HEK293 (cell line): Measurements from ENCODE around the gene SPG11.

Experiments
- CTCF ChIA-PET: fragments of 350-600 bp; formaldehyde crosslinking; extraction: SDS; loops from one replicate; lab custom pipeline; 2021; ENCODE audit warnings: antibody characterized with exemption; lab: Yijun Ruan, JAX
- POLR2A ChIA-PET: fragments of 300-600 bp; formaldehyde crosslinking; extraction: SDS; loops from one replicate; lab custom pipeline; 2020; ENCODE audit warnings: antibody characterized with exemption, inconsistent platforms; lab: Yijun Ruan, JAX
- H3K27ac ChIP-seq: fragments of 200-500 bp; sonication (Bioruptor generic); 2 replicates; pipeline ENCODE4 v1.5.1; 2014; ENCODE audit warnings: low read depth, low read length, control low read depth, inconsistent platforms; ENCODE audit errors: extremely low read depth
- H3K36me3 ChIP-seq, 2 experiments: fragments of 200-500 bp in 1 of 2; sonication (Bioruptor generic) in 1 of 2; 1 replicate in 1 of 2; 2 replicates in 1 of 2; pipeline ENCODE4 v1.5.1; 2014 to 2017; ENCODE audit warnings: inconsistent platforms in 2 of 2, low read length in 2 of 2; ENCODE audit not compliant: control insufficient read depth in 2 of 2, insufficient read depth in 1 of 2
- H3K4me1 ChIP-seq: fragments of 200-500 bp; sonication (Bioruptor generic); 2 replicates; pipeline ENCODE4 v1.5.1; 2014; ENCODE audit warnings: mild to moderate bottlenecking, low read length, inconsistent platforms; ENCODE audit not compliant: control insufficient read depth, insufficient read depth
- H3K4me3 ChIP-seq: 2 replicates; pipeline ENCODE4 v1.5.1; 2011; ENCODE audit warnings: low read depth, mild to moderate bottlenecking, control low read depth, low read length, moderate library complexity
- H3K9me3 ChIP-seq: fragments of 200-500 bp; sonication (Bioruptor generic); 2 replicates; pipeline ENCODE4 v1.5.1; 2014; ENCODE audit warnings: low read depth, low read length, inconsistent platforms; ENCODE audit not compliant: control insufficient read depth, insufficient read depth
- GLI2 ChIP-seq: fragments of 450-650 bp; formaldehyde crosslinking; IDR thresholded peaks from 2 replicates; pipeline ENCODE4; 2017; ENCODE audit warnings: missing biosample characterization, missing genetic modification characterization, low read depth, borderline replicate concordance
- HOXA7 ChIP-seq: sonication (generic); formaldehyde crosslinking; IDR thresholded peaks from 2 replicates; pipeline ENCODE4 v1.8.1; 2022; ENCODE audit warnings: missing genetic modification reagents, borderline replicate concordance
- MEIS1 ChIP-seq: sonication (generic); formaldehyde crosslinking; IDR thresholded peaks from 2 replicates; pipeline ENCODE4 v1.8.1; 2022; ENCODE audit warnings: missing genetic modification reagents, mild to moderate bottlenecking, borderline replicate concordance
- MYNN ChIP-seq: fragments of 450-650 bp; formaldehyde crosslinking; IDR thresholded peaks from 2 replicates; pipeline ENCODE4 v1.5.1; 2016; ENCODE audit warnings: missing biosample characterization, missing genetic modification characterization, borderline replicate concordance
- YY2 ChIP-seq: fragments of 450-650 bp; formaldehyde crosslinking; IDR thresholded peaks from 2 replicates; pipeline ENCODE4 v1.5.1; 2016; ENCODE audit warnings: missing biosample characterization, missing genetic modification characterization
- ZBTB7A ChIP-seq: fragments of 450-650 bp; formaldehyde crosslinking; IDR thresholded peaks from 2 replicates; pipeline ENCODE4 v1.5.1; 2016; ENCODE audit warnings: low read depth, missing biosample characterization, missing genetic modification characterization
- ZNF10 ChIP-seq: fragments of 450-650 bp; formaldehyde crosslinking; IDR thresholded peaks from 2 replicates; pipeline ENCODE4 v1.5.1; 2017; ENCODE audit warnings: missing biosample characterization, missing genetic modification characterization
- ZNF157 ChIP-seq: fragments of 450-650 bp; formaldehyde crosslinking; IDR thresholded peaks from 2 replicates; pipeline ENCODE4 v1.5.1; 2016; ENCODE audit warnings: missing biosample characterization, missing genetic modification characterization
- ZNF211 ChIP-seq: fragments of 450-650 bp; formaldehyde crosslinking; IDR thresholded peaks from 2 replicates; pipeline ENCODE4 v1.5.1; 2016; ENCODE audit warnings: low read depth, missing biosample characterization, missing genetic modification characterization
- ZNF23 ChIP-seq: fragments of 450-650 bp; formaldehyde crosslinking; IDR thresholded peaks from 2 replicates; pipeline ENCODE4 v1.5.1; 2016; ENCODE audit warnings: missing biosample characterization, missing genetic modification characterization, borderline replicate concordance
- ZNF239 ChIP-seq: fragments of 450-650 bp; formaldehyde crosslinking; IDR thresholded peaks from 2 replicates; pipeline ENCODE4 v1.5.1; 2016; ENCODE audit warnings: missing biosample characterization, missing genetic modification characterization
- ZNF335 ChIP-seq: fragments of 450-650 bp; formaldehyde crosslinking; conservative IDR thresholded peaks from 2 replicates; pipeline ENCODE4 v1.5.1; 2016; ENCODE audit warnings: missing biosample characterization, missing genetic modification characterization
- ZNF354C ChIP-seq: fragments of 450-650 bp; formaldehyde crosslinking; IDR thresholded peaks from 2 replicates; pipeline ENCODE4 v1.5.1; 2016; ENCODE audit warnings: missing biosample characterization, missing genetic modification characterization, low read depth, borderline replicate concordance
- ZNF366 ChIP-seq: fragments of 450-650 bp; formaldehyde crosslinking; conservative IDR thresholded peaks from 2 replicates; pipeline ENCODE4 v1.5.1; 2016; ENCODE audit warnings: missing biosample characterization, missing genetic modification characterization
- ZNF423 ChIP-seq: fragments of 450-650 bp; formaldehyde crosslinking; IDR thresholded peaks from 2 replicates; pipeline ENCODE4 v1.5.1; 2016; ENCODE audit warnings: missing biosample characterization, missing genetic modification characterization
- ZNF560 ChIP-seq: fragments of 450-650 bp; formaldehyde crosslinking; IDR thresholded peaks from 2 replicates; pipeline ENCODE4 v1.5.1; 2017; ENCODE audit warnings: missing biosample characterization, missing genetic modification characterization, borderline replicate concordance
- ZNF585B ChIP-seq: fragments of 450-650 bp; formaldehyde crosslinking; IDR thresholded peaks from 2 replicates; pipeline ENCODE4 v1.5.1; 2016; ENCODE audit warnings: missing biosample characterization, missing genetic modification characterization
- ZNF596 ChIP-seq: fragments of 450-650 bp; IDR thresholded peaks from 2 replicates; pipeline ENCODE4 v1.5.0; 2018; ENCODE audit warnings: missing biosample characterization, mild to moderate bottlenecking, missing genetic modification characterization, moderate library complexity
- ZNF654 ChIP-seq: fragments of 450-650 bp; formaldehyde crosslinking; IDR thresholded peaks from 2 replicates; pipeline ENCODE4 v1.5.1; 2016; ENCODE audit warnings: low read depth, missing biosample characterization, missing genetic modification characterization
- ZNF670 ChIP-seq: fragments of 450-650 bp; formaldehyde crosslinking; IDR thresholded peaks from 2 replicates; pipeline ENCODE4 v1.5.1; 2016; ENCODE audit warnings: missing biosample characterization, missing genetic modification characterization, low read depth
- ZNF76 ChIP-seq: fragments of 450-650 bp; formaldehyde crosslinking; IDR thresholded peaks from 2 replicates; pipeline ENCODE4; 2016; ENCODE audit warnings: low read depth, missing biosample characterization, missing genetic modification characterization, borderline replicate concordance
- ZNF777 ChIP-seq: fragments of 450-650 bp; formaldehyde crosslinking; IDR thresholded peaks from 2 replicates; pipeline ENCODE4 v1.5.1; 2017; ENCODE audit warnings: missing biosample characterization, missing genetic modification characterization, borderline replicate concordance
- TF ChIP-seq, protein P1 (sequence below): fragments of 450-650 bp; IDR thresholded peaks from 2 replicates; pipeline ENCODE4 v1.5.1; 2018; ENCODE audit warnings: missing biosample characterization, missing genetic modification characterization
- TF ChIP-seq, protein P2 (sequence below): fragments of 450-650 bp; formaldehyde crosslinking; IDR thresholded peaks from 2 replicates; pipeline ENCODE4 v1.5.1; 2016; ENCODE audit warnings: missing biosample characterization, missing genetic modification characterization, low read depth
- TF ChIP-seq, protein P3 (sequence below): fragments of 450-650 bp; formaldehyde crosslinking; IDR thresholded peaks from 2 replicates; pipeline ENCODE4 v1.5.0; 2017; ENCODE audit warnings: missing biosample characterization, missing genetic modification characterization, borderline replicate concordance

The SPG11 gene

DNA sequence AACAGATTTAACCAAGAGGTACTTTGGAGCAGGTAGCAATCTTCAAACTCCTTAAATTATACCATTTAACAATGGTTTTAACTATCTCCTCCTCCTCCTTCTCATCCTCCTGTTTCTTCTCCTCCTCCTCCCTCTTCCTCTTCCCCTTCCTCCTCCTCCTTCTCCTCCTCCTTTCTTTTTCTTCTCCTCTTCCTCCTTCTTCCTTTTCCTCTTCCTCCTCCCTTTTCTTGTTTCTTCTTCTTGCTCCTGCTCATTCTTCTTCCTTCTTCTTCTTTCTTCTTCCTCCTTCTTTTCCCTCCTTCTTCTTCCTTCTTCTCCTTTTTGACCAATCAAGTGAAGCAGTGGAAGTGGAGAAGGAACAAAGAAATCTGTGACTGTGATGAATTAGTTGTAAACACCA lies 33.6 kb upstream of the SPG11 start:
- Histone ChIP-seq H3K36me3 (no peaks in the 10 kb centered on the region), H3K4me1 (no peaks in the 10 kb centered on the region), H3K4me3 (no peak overlapping the region), H3K27ac (no peak overlapping the region), H3K9me3 (no peaks in the 10 kb centered on the region)
- CTCF ChIA-PET: no interaction called here
- TF ChIP-seq ZNF366 (peak; percentile 57; the same call in 1 of the 2 replicates), ZNF335 (no peak), MYNN (tag by site-specific recombination) (no peak), MEIS1 (CRISPR knock-in tag) (no peak), ZNF10 (no peak), ZNF670 (tag by site-specific recombination) (no peak), ZNF239 (tag by site-specific recombination) (no peak), ZNF585B (tag by site-specific recombination) (no peak), ZNF777 (no peak)
- TF ChIP-seq, protein P1, sequence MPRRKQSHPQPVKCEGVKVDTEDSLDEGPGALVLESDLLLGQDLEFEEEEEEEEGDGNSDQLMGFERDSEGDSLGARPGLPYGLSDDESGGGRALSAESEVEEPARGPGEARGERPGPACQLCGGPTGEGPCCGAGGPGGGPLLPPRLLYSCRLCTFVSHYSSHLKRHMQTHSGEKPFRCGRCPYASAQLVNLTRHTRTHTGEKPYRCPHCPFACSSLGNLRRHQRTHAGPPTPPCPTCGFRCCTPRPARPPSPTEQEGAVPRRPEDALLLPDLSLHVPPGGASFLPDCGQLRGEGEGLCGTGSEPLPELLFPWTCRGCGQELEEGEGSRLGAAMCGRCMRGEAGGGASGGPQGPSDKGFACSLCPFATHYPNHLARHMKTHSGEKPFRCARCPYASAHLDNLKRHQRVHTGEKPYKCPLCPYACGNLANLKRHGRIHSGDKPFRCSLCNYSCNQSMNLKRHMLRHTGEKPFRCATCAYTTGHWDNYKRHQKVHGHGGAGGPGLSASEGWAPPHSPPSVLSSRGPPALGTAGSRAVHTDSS: peak; percentile 65
- POLR2A ChIA-PET: no interaction called here

- TF ChIP-seq, protein P2, sequence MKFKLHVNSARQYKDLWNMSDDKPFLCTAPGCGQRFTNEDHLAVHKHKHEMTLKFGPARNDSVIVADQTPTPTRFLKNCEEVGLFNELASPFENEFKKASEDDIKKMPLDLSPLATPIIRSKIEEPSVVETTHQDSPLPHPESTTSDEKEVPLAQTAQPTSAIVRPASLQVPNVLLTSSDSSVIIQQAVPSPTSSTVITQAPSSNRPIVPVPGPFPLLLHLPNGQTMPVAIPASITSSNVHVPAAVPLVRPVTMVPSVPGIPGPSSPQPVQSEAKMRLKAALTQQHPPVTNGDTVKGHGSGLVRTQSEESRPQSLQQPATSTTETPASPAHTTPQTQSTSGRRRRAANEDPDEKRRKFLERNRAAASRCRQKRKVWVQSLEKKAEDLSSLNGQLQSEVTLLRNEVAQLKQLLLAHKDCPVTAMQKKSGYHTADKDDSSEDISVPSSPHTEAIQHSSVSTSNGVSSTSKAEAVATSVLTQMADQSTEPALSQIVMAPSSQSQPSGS (tag by site-specific recombination): no peak
- TF ChIP-seq ZNF23 (tag by site-specific recombination) (no peak), ZNF157 (tag by site-specific recombination) (no peak), ZNF654 (tag by site-specific recombination) (no peak), HOXA7 (CRISPR knock-in tag) (no peak), ZNF76 (no peak), ZBTB7A (tag by site-specific recombination) (no peak), ZNF560 (no peak), ZNF211 (no peak), GLI2 (tag by site-specific recombination) (no peak), ZNF423 (tag by site-specific recombination) (no peak), ZNF596 (tag by site-specific recombination) (no peak), YY2 (tag by site-specific recombination) (no peak), ZNF354C (no peak)
- TF ChIP-seq, protein P3, sequence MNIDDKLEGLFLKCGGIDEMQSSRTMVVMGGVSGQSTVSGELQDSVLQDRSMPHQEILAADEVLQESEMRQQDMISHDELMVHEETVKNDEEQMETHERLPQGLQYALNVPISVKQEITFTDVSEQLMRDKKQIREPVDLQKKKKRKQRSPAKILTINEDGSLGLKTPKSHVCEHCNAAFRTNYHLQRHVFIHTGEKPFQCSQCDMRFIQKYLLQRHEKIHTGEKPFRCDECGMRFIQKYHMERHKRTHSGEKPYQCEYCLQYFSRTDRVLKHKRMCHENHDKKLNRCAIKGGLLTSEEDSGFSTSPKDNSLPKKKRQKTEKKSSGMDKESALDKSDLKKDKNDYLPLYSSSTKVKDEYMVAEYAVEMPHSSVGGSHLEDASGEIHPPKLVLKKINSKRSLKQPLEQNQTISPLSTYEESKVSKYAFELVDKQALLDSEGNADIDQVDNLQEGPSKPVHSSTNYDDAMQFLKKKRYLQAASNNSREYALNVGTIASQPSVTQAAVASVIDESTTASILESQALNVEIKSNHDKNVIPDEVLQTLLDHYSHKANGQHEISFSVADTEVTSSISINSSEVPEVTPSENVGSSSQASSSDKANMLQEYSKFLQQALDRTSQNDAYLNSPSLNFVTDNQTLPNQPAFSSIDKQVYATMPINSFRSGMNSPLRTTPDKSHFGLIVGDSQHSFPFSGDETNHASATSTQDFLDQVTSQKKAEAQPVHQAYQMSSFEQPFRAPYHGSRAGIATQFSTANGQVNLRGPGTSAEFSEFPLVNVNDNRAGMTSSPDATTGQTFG (tag by site-specific recombination): no peak
- H3K36me3 ChIP-seq: no peaks in the 10 kb centered on the region
- ChIA-PET CTCF (no interaction called here), POLR2A (interaction anchor here (1.0 kb wide), 1 partner anchor 32 kb away, joined by 5 read pairs; the partner anchor contains the start of gene SPG11)
- no peak overlapping the region for H3K4me3 ChIP-seq
- H3K27ac ChIP-seq: no peak overlapping the region
- H3K9me3 ChIP-seq: no peaks in the 10 kb centered on the region
- H3K4me1 ChIP-seq: no peaks in the 10 kb centered on the region
Observed at GRCh38 chr15:44695294-44695693, 31.8 kb upstream of the SPG11 start.
